ENCODE data around the gene ACOT13.

DNA sequence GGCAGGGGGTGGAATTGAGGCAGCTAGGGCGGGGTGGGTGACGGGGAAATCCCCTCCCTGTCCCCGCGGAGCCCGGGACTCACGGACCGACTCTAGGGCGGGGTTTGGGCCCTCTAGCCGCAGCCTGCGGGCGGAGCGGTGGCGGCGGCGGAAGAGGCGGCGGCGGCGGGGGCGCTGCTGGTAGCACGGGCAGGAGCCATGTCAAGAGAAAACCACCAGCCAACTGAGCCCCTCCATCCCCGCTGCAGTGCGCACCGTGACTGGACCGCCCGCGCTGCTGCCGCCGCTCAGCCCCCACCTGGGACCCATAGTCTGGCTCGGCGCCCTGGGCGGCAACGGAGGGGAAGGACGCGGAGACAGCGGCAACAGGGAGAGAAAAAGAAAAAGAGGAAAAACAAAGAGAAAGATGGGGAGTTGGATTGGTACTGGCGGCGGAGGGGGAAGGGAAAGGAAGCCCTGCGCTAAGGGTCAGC lies 53.3 kb downstream of the ACOT13 start:
- TF ChIP-seq, protein P1, sequence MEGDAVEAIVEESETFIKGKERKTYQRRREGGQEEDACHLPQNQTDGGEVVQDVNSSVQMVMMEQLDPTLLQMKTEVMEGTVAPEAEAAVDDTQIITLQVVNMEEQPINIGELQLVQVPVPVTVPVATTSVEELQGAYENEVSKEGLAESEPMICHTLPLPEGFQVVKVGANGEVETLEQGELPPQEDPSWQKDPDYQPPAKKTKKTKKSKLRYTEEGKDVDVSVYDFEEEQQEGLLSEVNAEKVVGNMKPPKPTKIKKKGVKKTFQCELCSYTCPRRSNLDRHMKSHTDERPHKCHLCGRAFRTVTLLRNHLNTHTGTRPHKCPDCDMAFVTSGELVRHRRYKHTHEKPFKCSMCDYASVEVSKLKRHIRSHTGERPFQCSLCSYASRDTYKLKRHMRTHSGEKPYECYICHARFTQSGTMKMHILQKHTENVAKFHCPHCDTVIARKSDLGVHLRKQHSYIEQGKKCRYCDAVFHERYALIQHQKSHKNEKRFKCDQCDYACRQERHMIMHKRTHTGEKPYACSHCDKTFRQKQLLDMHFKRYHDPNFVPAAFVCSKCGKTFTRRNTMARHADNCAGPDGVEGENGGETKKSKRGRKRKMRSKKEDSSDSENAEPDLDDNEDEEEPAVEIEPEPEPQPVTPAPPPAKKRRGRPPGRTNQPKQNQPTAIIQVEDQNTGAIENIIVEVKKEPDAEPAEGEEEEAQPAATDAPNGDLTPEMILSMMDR (IDR thresholded peaks at IDR 0.05; ENCODE audit: low read depth, low read length), result no peak
- no peak for TF ChIP-seq EZH2phosphoT487 (IDR thresholded peaks at IDR 0.05; ENCODE audit: low read depth)
